PC-3 (cell line): ENCODE results near the gene MOG. TPM values are rescaled to one million over a fixed set of nuclear protein-coding genes. Genes with fewer than 3 reads are reported as not detected.
A peak's percentile ranks its signal among the peaks of the same experiment; 100 is the strongest.

Source experiments
- ATAC-seq: fragments of 200-7000 bp; cut with Tn5 transposase; 2 replicates; pipeline ENCODE4 v1.9.1; 2020; ENCODE audit warnings: mild to moderate bottlenecking, moderate library complexity
- BruUV-seq: library from RNA; stranded (reverse); fragments of 400-500 nt; replicated peaks from 2 replicates; lab custom pipeline; 2021; lab: Mats Ljungman, UMichigan
- CTCF ChIA-PET: fragments of 300-600 bp; sonication (Branson Sonifier 250); formaldehyde crosslinking; loops from one replicate; lab custom pipeline; 2022; ENCODE audit warnings: antibody characterized with exemption; lab: Charles Lee
- POLR2A ChIA-PET: fragments of 300-600 bp; sonication (Branson Sonifier 250); formaldehyde crosslinking; loops from one replicate; lab custom pipeline; 2022; ENCODE audit warnings: antibody characterized with exemption; ENCODE audit not compliant: unreplicated experiment; lab: Charles Lee
- DNase-seq: peaks from one replicate; pipeline ENCODE4 v3.0.0-alpha.2; 2015
- H2AFZ ChIP-seq: fragments of 300-600 bp; sonication (generic); 2 replicates; pipeline ENCODE4 v1.6.0; 2016; ENCODE audit warnings: antibody characterized with exemption, low read length
- H3F3A ChIP-seq: fragments of 300-600 bp; sonication (generic); one replicate; pipeline ENCODE4 v1.6.0; 2017; ENCODE audit warnings: antibody characterized with exemption, low read length, control low read depth, mild to moderate bottlenecking; ENCODE audit not compliant: unreplicated experiment
- H3K27ac ChIP-seq: fragments of 300-600 bp; sonication (generic); 2 replicates; pipeline ENCODE4 v1.5.1; 2016; ENCODE audit warnings: mild to moderate bottlenecking, low read length
- H3K27me3 ChIP-seq: fragments of 300-600 bp; sonication (generic); 2 replicates; pipeline ENCODE4 v1.6.1; 2016; ENCODE audit warnings: low read length, mixed read lengths
- H3K36me3 ChIP-seq: fragments of 300-600 bp; sonication (generic); 2 replicates; pipeline ENCODE4 v1.6.1; 2016; ENCODE audit warnings: low read depth, mixed run types, low read length, mixed read lengths
- H3K4me1 ChIP-seq: fragments of 300-600 bp; sonication (generic); 2 replicates; pipeline ENCODE4 v1.5.1; 2016; ENCODE audit warnings: low read length; ENCODE audit not compliant: insufficient read depth
- H3K4me2 ChIP-seq: fragments of 300-600 bp; sonication (generic); 2 replicates; pipeline ENCODE4 v1.6.0; 2016; ENCODE audit warnings: low read length
- H3K4me3 ChIP-seq: fragments of 300-600 bp; sonication (generic); 2 replicates; pipeline ENCODE4 v1.5.1; 2016; ENCODE audit warnings: mild to moderate bottlenecking, low read length, mixed read lengths
- H3K79me2 ChIP-seq: fragments of 300-600 bp; sonication (generic); 2 replicates; pipeline ENCODE4 v1.6.1; 2017; ENCODE audit warnings: low read length, mixed read lengths
- H3K9ac ChIP-seq: fragments of 300-600 bp; sonication (generic); 2 replicates; pipeline ENCODE4 v1.6.0; 2016; ENCODE audit warnings: mild to moderate bottlenecking, low read length
- H3K9me2 ChIP-seq: fragments of 300-600 bp; sonication (generic); replicated peaks from 2 replicates; pipeline ENCODE4 v1.6.1; 2016; ENCODE audit warnings: mixed run types, low read length, mixed read lengths
- H3K9me3 ChIP-seq: fragments of 300-600 bp; sonication (generic); 2 replicates; pipeline ENCODE4 v1.6.1; 2016; ENCODE audit warnings: low read length, mixed read lengths
- H4K20me1 ChIP-seq: fragments of 300-600 bp; sonication (generic); 2 replicates; pipeline ENCODE4 v1.6.1; 2016; ENCODE audit warnings: low read length, mixed read lengths
- EZH2 ChIP-seq: fragments of 300-600 bp; sonication (generic); IDR thresholded peaks from one replicate; pipeline ENCODE4 v1.6.1; 2017; ENCODE audit warnings: antibody characterized with exemption, mild to moderate bottlenecking, low read length; ENCODE audit not compliant: unreplicated experiment
- EZH2phosphoT487 ChIP-seq: fragments of 300-600 bp; sonication (generic); IDR thresholded peaks from 2 replicates; pipeline ENCODE4 v1.6.1; 2018; ENCODE audit warnings: mild to moderate bottlenecking, antibody characterized with exemption, low read length, borderline replicate concordance
- intact Hi-C: fragments of 100-400 bp; cut with micrococcal nuclease; formaldehyde crosslinking; loops from 2 replicates; pipeline ENCODE4 v1.9.0; 2023
- total RNA-seq: library from RNA; depleted of rRNA; stranded (reverse); fragments of >200 nt; gene quantifications from 2 replicates; pipeline ENCODE4 v1.2.3, GENCODE V29; 2014
- TF ChIP-seq, protein P1 (sequence below): fragments of 300-600 bp; sonication (generic); conservative IDR thresholded peaks from 2 replicates; pipeline ENCODE4 v1.5.1; 2017; ENCODE audit warnings: antibody characterized with exemption, low read depth, mild to moderate bottlenecking, low read length

MOG gene
- total RNA-seq, 1 experiment from 2014 or later = not detected

DNA sequence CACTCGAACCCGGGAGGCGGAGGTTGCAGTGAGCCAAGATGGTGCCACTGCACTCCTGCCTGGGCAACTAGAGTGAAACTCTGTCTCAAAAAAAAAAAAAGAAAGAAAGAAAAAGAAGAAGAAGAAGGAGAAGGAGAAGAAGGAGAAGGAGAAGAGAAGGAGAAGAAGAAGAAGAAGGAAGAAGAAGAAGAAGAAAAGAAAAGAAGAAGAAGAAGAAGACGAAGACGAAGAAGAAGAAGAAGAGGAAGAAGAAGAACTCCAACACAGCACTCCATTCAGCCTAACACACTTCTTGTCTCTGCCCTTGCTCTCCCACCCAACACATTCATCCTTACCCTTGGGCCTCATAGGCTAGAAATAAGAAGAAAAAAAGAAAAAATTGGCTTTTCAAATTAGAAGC is 17.1 kb downstream of the MOG start:
- ChIA-PET CTCF (no interaction called here), POLR2A (no interaction called here)
- no peak for ATAC-seq
- H3F3A ChIP-seq = no peaks in the 10 kb centered on the region
- no peaks in the 10 kb centered on the region for H3K36me3 ChIP-seq
- H3K79me2 ChIP-seq = no peaks in the 10 kb centered on the region
- no peak overlapping the region for H3K27ac ChIP-seq
- TF ChIP-seq EZH2phosphoT487 = no peak
- TF ChIP-seq, protein P1, sequence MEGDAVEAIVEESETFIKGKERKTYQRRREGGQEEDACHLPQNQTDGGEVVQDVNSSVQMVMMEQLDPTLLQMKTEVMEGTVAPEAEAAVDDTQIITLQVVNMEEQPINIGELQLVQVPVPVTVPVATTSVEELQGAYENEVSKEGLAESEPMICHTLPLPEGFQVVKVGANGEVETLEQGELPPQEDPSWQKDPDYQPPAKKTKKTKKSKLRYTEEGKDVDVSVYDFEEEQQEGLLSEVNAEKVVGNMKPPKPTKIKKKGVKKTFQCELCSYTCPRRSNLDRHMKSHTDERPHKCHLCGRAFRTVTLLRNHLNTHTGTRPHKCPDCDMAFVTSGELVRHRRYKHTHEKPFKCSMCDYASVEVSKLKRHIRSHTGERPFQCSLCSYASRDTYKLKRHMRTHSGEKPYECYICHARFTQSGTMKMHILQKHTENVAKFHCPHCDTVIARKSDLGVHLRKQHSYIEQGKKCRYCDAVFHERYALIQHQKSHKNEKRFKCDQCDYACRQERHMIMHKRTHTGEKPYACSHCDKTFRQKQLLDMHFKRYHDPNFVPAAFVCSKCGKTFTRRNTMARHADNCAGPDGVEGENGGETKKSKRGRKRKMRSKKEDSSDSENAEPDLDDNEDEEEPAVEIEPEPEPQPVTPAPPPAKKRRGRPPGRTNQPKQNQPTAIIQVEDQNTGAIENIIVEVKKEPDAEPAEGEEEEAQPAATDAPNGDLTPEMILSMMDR = no peak
- no peak for TF ChIP-seq EZH2
- DNase-seq = no peak
- peaks cover 16% of the 10 kb centered on the region for H3K4me1 ChIP-seq
- H4K20me1 ChIP-seq = no peaks in the 10 kb centered on the region
- no peak overlapping the region for H3K4me2 ChIP-seq
- no peak overlapping the region for H3K9ac ChIP-seq
- no peaks in the 10 kb centered on the region for H3K9me3 ChIP-seq
- intact Hi-C loops = no loop called here
- no peak overlapping the region for H3K4me3 ChIP-seq
- no peaks in the 10 kb centered on the region for H3K9me2 ChIP-seq
- no peaks in the 10 kb centered on the region for H3K27me3 ChIP-seq
- no peak overlapping the region for H2AFZ ChIP-seq
- no TSS peak for BruUV-seq

DNA sequence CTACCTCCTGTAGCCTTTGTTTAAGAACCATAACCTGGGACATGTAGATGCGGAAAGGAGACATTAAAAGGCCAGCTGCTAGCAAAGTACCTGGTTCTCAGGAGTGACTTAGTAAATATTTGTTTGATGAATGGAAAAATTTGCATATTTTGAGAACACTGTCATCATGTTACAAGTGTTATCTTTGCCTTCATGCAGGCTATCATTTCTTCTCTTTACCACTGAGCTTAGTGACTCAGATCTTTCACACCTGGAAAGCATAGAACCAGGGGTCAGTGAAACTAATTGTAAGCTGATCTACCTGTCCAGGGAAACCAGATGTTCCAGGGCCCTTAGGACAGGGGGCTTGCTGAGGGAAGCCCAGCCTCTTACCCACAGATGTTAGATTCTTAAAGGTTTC is 18.7 kb downstream of the MOG start:
- Histone ChIP-seq H3K27me3 (no peaks in the 10 kb centered on the region), H3K4me2 (no peak overlapping the region), H2AFZ (no peak overlapping the region), H3K36me3 (no peaks in the 10 kb centered on the region), H3K9me3 (no peaks in the 10 kb centered on the region), H3K79me2 (no peaks in the 10 kb centered on the region), H3K9me2 (no peaks in the 10 kb centered on the region), H3K9ac (no peak overlapping the region), H3K4me3 (no peak overlapping the region), H3F3A (no peaks in the 10 kb centered on the region), H4K20me1 (no peaks in the 10 kb centered on the region), H3K4me1 (peaks cover 16% of the 10 kb centered on the region), H3K27ac (no peak overlapping the region)
- intact Hi-C loops = no loop called here
- ChIA-PET CTCF (no interaction called here), POLR2A (no interaction called here)
- ATAC-seq = no peak
- no peak for TF ChIP-seq EZH2phosphoT487
- no peak for TF ChIP-seq EZH2
- TF ChIP-seq, protein P1 = no peak
- DNase-seq = no peak
- no TSS peak for BruUV-seq

DNA sequence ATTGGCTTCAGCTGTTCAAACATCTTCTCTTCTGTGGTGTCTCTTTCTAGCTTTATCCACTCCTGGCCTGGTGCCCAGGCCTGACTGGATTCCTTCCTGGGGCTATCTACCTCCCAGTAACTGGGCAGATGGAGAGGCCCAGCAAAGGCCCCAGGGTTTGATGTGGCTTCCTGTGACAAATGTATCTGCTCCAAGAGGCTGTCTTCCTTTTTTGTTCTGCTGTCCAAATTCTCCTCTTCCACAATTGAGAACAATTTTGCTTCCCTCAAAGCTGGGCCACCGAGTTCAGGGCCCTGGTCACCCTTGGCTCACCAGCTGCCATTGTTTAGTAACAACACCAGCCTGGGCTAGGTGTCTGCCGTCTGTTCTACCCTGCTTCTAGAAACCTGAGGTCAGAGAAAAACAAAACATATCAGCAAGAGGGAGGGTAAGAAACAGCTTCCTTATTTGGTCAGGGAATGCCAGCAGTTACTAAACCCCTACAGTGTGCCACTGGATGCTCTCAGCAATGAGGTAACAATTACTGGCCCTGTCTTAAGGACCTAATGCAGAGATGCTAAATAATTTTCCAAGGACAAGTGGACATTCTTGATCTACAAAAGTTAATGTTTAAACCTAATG is 20.2 kb downstream of the MOG start:
- ChIA-PET CTCF (no interaction called here), POLR2A (no interaction called here)
- H4K20me1 ChIP-seq = no peaks in the 10 kb centered on the region
- TF ChIP-seq, protein P1 = no peak
- TF ChIP-seq EZH2 (no peak), EZH2phosphoT487 (no peak)
- no peak overlapping the region for H3K9ac ChIP-seq
- peaks cover 16% of the 10 kb centered on the region for H3K4me1 ChIP-seq
- H3K27me3 ChIP-seq = no peaks in the 10 kb centered on the region
- H3F3A ChIP-seq = no peaks in the 10 kb centered on the region
- no peaks in the 10 kb centered on the region for H3K9me2 ChIP-seq
- H3K27ac ChIP-seq = no peak overlapping the region
- H3K36me3 ChIP-seq = no peaks in the 10 kb centered on the region
- H3K79me2 ChIP-seq = no peaks in the 10 kb centered on the region
- H2AFZ ChIP-seq = no peak overlapping the region
- no TSS peak for BruUV-seq
- ATAC-seq (peak; percentile 33; the same call in 1 of the 2 replicates), DNase-seq (peak; percentile 73)
- H3K4me2 ChIP-seq = peak overlapping the region; percentile 11; the same call in 1 of the 2 replicates
- no peaks in the 10 kb centered on the region for H3K9me3 ChIP-seq
- intact Hi-C loops = no loop called here
- no peak overlapping the region for H3K4me3 ChIP-seq
